ENCODE data around the gene PRG2.
"Not testable (repeated sequence)": the region's sequence is repeated elsewhere in the genome, so short reads cannot be mapped to it uniquely, and the experiment has no call there.

Gene PRG2

DNA sequence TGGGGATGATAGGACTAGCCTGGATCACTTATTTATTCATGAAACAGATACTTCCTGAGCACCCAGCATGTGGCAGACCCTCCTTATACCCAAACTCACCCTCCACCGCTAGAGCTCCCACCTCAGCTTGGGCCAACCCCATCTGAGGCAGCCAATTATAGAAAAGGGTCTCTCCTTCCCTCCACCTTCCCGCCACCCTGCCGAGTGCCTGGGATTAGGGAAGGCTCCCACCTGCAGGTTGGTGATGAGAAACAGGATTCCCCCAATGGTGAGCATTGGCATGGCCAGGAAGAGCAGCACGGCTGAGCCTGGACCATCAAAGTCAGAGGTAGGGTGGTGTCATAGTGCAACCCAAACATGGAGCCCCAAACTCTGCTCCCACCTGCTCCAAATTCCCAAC is 30.6 kb upstream of the PRG2 start:
- in situ Hi-C loops (cut with MboI; ENCODE audit: low sequenced_read_pairs): no loop called here

DNA sequence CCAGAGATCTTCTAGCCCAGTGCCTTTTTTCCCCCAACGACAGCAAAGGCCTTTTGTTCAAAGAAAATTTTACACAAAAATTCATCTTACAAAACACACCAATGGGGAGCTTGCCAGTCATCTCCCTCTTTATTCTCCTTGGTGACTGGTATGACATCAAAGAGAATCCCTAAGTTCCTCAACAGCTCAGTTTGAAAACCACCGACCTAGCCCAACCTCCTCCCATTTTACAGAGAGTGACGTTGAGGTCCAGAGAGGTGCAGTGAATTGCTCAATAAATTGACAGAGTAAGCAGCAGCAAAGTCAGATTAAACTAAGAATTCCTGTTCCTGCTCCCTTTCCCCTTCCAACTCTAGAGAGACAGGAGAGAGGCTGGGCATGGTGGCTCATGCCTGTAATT is 28.7 kb upstream of the PRG2 start:
- in situ Hi-C loops (cut with MboI; ENCODE audit: low sequenced_read_pairs): no loop called here

DNA sequence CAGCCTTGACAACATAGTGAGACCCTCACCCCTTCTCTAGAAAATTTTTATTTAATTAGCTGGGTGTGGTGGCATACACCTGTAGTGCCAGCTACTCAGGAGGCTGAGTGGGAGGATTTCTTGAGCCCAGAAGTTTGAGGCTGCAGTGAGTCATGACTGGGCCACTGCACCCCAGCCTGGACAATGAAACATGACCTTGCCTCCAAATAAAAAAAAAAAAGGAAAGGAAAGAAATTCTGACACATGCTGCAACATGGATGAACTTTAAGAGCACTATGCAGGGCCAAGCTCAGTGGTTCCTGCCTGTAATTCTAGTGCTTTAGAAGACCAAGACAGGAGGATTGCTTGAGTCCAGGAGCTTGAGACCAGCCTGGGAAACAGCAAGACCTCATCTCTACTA is 27.7 kb upstream of the PRG2 start:
- in situ Hi-C loops (cut with MboI; ENCODE audit: low sequenced_read_pairs): no loop called here

DNA sequence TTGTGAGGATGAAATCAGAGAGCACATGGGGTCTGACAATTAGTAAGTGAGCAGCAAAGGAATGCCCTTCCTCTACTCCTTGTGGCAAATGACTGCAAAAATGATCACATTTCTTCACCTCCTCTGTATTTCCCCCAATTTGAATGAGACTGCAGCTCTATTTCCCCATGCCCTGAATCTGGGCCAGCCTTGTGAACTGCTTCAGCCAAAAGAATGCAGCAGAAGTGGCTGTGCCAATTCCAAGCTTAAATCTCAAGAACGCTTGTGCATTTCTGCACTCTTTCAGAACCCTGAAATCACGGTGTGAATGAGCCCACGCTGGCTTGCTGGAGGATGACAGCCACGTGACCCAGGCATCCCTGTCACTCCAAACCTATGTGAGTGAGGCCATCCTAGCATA is 26.6 kb upstream of the PRG2 start:
- in situ Hi-C loops (cut with MboI; ENCODE audit: low sequenced_read_pairs): no loop called here

DNA sequence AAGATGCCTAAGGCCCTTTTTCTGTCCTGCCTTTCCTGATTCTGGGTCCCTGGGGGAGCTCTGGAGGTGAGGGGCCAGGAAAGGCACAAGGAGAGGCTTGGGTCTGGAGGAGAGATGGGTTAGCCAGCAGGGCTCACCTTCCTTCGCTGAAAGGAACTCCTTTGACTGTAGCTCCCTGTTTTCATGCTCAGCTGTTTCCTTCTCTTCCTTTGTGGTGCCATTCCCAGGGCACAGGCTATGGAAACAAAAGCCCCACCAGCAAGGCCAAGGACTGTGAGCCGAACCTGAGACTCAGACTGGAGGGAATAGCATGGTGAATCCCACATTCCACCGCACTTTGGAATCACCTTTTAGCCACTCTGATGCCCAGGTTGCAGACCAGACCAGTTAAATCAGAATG is 26.0 kb upstream of the PRG2 start:
- in situ Hi-C loops (cut with MboI; ENCODE audit: low sequenced_read_pairs): no loop called here

DNA sequence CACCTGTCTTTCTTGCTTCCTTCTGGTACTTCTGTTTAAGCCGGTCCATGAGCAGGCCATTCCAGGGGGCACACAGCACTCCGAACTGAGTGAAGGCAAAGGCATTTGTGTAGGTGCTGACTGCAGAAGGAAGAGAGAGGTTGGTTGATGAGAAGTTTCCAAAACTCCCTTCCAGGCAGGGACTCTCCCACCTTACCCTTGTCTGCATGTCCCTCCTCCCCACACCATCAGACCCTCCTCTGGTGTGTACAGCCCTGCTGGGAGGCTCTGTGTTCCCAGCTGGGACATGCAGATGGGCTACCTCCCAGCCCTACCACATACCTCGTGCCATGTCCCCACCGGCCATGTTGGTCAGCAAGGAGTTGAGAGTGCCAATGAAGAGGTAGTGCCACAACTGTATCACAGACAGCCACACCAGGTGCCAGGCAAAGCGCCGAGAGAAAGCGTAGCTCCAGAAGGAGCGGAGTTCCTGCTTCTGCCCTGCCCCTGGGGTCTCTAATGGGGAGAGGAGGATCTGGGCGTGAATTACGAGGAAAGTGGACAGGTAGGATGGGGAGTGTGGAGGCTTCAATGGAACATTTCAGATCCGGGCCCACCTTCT is 24.3 kb upstream of the PRG2 start:
- in situ Hi-C loops (cut with MboI; ENCODE audit: low sequenced_read_pairs): no loop called here

DNA sequence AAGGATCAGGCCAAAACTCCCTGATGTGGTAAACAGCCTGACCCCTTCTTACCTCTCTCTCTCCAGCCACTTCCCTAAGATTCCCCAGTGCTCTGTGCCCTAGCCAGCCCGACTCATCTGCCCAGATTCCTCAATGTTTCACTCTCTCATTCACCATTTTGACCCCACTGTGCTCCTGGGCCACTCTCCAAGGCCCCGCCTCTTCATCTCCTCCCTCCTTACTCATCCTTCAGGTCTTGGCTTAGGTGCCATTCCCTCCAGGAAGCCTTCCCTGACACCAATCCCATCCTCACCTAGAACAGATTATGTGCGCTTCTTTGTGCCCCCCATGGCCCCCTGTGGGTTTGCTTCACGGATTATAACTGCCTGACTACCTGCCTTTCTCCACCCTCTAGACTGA is 23.2 kb upstream of the PRG2 start:
- in situ Hi-C loops (cut with MboI; ENCODE audit: low sequenced_read_pairs): no loop called here

DNA sequence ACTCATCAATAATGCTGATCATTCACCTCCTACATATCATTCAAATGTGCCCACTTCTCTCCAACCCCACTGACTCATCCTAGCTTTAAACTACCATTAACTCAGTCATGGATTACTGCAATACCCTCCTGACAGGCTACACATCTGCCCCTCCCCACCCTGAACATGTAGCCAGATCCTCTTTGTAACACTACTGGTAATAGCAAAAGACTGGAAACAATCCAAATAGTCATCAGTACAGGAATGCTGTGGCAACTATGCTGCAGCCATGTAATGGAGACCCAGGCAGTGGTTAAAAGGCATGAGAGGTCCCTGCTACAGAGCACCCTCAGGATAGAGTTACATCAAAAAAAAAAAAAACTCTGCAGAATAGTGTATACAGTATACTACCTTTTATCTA is 19.8 kb upstream of the PRG2 start:
- in situ Hi-C loops (cut with MboI; ENCODE audit: low sequenced_read_pairs): no loop called here

DNA sequence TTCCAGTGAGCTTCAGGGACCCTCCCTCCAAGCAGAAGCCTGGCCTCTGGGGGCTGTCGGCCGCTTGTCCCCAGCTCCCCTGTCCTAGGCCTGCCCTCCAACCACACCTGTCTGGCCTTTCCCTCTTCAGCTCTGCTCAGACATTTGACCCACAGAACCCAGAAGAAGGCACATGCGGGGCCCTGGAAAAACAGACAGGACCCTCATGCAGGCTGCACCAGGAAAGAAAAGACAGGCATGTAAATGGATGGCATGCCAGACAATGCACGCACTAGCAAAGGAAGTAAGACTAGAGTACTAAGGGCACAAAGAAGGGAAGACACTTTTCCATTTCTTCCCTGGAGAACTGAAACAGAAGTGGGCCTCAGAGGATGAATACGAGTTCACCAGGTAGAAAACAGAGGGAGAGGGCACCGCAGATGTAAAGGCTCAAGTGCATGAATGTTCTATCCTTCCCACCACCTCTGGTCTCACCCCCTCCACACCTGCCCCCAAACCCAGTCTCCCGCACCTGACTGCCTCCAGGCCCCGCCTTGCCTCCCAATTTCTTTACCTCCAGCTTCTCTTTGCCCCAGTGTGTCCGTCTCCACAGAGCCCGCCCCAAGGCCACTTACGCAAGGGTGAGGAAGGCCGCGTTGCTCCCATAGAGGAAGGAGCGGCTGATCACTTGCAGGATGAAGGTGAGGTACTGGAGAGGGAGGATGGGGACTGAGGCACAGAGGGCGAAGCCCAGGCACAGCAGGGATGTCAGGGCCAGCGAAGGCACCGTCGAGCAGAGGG is 19.1 kb upstream of the PRG2 start:
- in situ Hi-C loops (cut with MboI; ENCODE audit: low sequenced_read_pairs): no loop called here

DNA sequence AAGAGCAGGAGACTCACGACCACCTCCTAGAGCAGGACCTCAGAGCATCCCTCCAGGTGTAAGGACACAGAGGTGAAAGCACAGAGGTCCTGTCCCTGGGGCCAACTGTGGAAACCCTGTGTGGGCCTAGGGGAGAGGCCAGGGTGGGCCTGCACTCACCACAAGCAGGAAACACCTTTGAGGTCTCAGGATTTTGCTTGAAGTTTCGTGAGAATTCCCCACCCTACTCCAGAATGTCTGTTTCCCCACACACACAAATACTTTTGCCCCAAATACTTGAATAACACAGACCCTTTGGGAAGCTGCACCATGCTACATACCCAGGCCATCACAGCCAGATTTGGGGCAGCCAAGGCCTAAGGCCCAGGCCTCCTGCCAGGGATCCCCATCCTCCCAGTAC is 18.3 kb upstream of the PRG2 start:
- in situ Hi-C loops (cut with MboI; ENCODE audit: low sequenced_read_pairs): no loop called here

DNA sequence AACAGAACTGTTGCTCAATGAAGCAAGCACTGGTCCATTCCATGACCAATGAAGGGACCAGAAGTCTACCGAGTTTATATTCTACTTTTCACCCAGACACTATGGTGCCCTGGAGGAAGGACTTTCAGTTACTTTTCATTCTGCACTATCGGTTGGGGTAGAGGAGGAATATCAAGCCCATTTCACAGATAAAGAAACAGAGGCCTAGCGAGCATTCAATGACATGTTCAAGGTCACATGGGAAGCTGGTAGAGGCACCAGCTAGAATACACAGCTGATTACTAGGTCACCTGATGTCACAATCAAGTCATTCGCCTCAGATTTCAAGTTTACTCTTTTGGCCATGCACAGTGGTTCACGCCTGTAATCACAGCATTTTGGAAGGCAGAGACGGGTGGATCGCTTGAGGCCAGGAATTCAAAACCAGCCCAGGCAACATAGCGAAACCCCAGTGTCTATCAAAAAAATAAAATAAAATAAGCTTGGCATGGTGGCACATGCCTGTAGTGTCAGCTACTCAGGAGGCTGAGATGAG is 17.6 kb upstream of the PRG2 start:
- in situ Hi-C loops (cut with MboI; ENCODE audit: low sequenced_read_pairs): no loop called here

DNA sequence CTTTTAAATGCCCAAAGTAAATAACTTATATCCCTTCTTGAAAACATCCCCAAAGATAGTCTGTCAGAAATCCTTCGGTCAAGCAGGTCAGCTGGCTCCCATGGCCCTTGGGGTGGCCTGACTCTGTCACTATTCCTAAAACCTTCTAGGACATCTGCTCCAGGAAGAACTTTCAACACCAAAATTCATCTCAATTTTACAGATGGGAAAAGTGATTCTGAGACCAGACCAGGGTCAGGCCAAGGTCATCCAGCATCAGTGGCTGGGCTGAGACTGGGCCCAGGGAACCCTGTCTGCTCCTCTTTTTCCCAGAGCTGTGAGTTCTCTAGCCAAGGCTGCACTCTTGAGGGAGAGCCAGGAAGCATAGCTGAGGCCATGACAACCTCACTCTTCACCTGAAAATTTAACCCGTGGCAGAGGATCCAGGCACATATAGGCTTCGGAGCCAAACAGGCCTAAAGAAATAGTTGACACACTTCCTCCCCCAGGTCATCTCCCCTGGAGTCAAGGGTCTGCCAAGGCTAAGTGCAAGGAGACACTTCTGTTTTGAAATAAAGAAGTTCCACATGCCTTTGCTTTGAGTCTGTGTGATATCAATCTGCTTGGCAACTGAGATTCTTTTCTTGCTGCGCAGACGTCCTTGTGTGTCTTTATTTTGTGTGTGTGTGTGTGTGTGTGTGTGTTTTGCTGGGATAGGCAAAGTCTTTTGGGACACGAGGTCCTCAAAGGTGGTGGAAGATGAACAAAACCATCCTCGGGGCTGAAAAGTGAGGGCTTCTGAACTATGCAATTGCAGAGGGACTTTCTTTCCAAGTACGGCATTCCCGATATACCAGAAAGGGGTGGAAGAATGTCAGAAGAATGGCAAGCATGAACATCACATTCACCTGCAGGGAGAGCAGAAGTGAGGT is 16.8 kb upstream of the PRG2 start:
- in situ Hi-C loops (cut with MboI; ENCODE audit: low sequenced_read_pairs): no loop called here

DNA sequence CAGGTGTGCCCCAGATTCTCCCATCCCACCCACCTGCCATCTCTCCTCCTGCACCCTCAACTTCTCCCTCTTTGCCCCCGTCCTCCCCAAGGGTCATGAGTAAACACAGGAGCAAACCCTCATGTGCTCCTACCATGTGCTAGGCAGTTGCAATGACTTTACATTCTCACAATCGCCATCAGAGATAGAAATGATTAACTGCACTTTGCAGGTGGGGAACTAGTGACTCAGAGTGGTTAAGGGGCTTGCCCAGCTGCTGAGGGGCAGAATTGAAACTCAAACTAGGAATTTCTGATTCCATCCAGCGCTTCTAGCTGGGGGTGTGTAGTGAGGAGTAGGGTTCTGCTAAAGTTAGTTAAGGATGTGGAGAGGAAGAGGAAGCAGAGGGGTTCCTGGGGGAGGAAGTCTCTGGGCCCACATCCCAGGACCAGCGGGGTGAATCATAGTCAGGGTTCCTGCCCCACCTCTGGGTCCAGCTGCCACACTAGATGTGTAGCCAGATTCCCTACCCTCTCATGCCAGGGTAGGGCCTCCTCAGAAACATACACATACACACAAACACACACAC is 16.0 kb upstream of the PRG2 start:
- in situ Hi-C loops (cut with MboI; ENCODE audit: low sequenced_read_pairs): no loop called here

DNA sequence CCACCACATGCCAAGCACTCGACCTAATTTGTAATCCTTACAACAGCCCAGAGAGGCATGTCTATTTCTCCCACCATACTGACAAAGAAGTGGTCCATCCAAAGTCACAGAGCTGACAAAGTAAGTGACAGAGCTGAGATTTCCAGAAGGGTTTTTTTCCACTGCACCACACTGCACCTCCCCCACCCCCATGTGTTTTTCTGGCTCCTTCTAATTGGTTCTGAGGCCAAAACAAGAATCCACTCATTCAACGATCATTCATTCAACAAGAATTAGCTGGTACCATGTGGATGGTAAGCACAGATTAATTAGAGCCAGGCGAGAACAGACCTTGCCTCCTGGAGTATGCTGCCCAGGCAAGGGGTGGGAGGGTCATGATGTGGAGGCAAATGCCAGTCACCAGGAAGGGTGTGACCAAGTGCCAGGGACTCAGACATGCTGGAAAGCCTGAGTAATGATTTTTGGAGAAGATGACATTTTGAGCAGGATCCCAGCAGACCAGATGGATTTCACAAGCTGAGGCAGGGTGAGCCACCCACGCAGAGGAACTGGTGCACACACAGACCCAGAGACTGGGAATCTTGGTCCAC is 14.9 kb upstream of the PRG2 start:
- in situ Hi-C loops (cut with MboI; ENCODE audit: low sequenced_read_pairs): no loop called here

DNA sequence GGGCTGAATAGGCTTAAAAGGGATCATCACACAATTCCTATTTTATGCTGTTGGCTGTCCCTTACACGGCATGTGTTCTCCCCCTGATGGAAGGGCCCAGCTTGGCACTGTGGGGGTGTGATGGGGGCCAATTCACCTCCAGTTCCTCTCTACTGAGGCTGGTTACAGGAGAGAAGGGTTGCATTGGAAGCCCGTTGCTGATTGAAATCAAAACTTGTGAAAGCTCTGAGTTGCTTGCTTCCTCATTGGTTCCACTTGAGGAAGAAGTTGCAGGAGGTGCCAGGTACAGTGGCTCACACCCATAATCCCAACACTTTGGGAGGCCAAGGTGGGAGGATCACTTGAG is 13.3 kb upstream of the PRG2 start:
- in situ Hi-C loops (cut with MboI; ENCODE audit: low sequenced_read_pairs): no loop called here

DNA sequence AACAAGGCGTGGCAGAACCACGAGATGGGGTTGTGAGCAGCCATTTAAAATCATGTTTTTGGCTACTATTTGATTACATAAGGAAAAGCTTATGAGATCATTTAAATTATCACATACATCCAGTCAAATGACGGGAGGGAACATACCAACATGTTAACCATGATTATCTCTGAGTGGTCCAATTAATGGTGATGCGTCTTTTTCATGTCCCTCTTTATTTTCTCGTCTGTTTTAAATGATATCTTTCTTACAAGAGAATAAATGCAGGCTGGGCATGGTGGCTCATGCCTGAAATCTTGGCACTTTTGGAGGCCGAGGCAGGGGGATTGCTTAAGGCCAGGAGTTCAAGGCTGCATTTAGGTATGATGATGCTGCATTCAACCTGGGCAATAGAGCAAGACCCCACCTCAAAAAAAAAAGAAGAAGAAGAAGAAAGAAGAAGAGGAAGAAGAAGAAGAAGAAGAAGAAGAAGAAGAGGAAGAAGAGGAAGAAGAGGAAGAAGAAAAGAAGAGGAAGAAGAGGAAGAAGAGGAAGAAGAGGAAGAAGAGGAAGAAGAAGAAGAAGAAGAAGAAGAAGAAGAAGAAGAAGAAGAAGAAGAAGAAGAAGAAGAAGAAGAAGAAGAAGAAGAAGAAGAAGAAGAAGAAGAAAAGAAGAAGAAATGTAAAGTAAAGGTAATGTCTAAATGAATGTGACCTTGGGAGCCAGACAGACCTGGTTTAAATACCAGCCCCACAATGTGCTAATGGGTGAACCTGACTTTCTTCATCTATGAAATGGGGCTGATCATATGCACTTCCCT is 12.8 kb upstream of the PRG2 start:
- in situ Hi-C loops (cut with MboI; ENCODE audit: low sequenced_read_pairs): not testable (repeated sequence)

DNA sequence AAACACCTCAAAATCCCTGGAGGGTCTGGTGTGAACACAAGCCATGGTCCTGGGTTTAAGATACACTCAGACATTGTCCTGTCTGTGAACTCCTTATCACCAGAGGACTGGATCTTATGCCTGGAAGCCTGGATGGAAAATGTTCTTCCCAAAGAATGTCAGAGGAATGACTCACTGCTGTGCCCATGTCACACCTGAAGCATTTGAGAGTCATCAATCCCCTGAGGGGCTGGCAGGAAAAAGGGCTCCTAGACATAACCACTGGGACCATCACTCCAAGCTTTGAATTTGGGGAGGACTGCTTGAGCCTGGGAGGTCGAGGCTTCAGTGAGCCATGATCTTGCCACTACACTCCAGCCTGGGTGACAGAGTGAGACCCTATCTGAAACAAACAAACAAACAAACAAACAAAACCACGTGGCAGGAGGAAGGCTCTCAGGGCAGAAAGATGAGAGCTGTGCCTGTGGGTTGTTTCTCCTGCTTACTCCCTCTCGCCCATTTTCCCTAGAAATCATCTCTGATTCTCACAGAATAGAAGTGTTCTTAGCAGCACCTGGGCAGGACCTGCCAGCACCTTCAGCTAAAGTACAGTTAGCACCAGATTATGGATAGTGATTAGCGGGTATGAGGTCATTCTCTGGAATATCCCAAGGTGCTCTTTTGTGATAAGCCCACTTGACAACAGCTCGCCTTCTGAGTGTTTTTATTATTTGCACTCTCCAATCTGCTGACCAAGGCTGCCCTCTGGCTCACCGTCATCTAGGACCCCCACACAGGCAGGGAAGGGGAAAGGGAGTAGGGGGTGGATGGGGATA is 11.9 kb upstream of the PRG2 start:
- in situ Hi-C loops (cut with MboI; ENCODE audit: low sequenced_read_pairs): no loop called here

DNA sequence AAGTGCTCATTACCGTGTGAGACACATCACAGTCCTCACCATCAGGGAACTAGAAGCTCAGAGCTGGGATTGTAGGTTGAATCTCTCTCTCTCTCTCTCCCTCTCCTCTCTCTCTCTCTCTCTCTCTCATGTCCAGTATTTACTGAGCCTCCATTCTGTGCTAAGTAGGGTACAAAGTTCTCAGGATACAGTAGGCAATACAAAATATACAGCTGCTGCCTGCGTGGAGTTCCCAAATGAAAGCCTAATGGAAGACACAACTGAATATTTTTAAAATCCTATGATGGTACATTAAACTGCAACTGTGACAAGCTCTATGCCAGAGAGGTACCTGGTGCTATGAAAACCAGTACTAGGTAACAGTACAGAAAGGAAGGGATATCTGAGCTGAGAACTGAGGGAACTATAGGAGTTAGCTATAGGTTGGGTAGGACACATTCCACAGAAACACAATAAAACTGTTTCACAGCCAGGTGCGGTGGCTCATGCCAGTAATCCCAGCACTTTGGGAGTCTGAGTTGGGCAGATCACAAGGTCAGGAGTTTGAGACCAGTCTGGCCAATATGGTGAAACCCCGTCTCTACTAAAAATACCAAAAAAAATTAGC is 9.6 kb upstream of the PRG2 start:
- in situ Hi-C loops (cut with MboI; ENCODE audit: low sequenced_read_pairs): no loop called here

DNA sequence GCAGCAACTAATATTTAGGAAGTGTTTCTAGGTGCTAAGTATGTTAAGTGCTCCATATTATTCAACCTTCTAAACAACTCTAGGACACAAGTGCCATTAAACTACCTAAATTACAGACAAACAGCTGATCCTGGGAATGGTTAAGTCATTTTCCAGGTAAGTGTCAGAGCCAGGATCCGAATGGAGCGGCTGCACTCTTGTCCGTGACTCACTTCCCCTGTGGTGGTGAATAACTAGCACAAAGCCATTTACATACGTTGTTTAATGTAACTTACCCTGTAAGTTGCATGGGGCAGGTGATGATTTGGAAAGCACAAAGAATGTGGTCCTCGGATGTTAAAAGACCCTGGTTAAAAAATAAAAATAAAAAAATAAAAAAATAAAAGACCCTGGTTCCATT is 8.8 kb upstream of the PRG2 start:
- in situ Hi-C loops (cut with MboI; ENCODE audit: low sequenced_read_pairs): no loop called here
